ENCODE data around the gene GC. TPM values are rescaled to one million over a fixed set of nuclear protein-coding genes. Genes with fewer than 3 reads are reported as not detected.
A peak's percentile ranks its signal among the peaks of the same experiment; 100 is the strongest.

The GC gene
- total RNA-seq, 1 donor: not detected

DNA sequence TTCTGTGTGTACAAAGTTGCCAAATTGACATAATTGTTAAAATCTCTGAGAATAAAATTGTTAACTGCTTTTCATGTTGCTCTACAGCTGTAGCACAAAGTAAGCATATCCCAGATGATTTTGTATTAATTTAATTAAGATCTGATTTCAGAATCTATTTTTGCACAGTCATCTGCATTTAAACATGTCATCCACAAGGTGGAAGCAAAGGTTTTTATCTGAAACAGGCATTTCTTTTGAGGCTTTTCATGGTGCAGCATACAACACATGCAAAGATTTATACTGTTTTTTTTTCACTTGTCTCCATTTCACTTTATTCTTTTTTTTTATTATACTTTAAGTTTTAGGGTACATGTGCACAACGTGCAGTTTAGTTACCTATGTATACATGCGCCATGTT lies 51.2 kb downstream of the GC start:
- no peak overlapping the region for H3K4me3 ChIP-seq (ENCODE audit: low read depth, low read length)
- TF ChIP-seq, protein P1, sequence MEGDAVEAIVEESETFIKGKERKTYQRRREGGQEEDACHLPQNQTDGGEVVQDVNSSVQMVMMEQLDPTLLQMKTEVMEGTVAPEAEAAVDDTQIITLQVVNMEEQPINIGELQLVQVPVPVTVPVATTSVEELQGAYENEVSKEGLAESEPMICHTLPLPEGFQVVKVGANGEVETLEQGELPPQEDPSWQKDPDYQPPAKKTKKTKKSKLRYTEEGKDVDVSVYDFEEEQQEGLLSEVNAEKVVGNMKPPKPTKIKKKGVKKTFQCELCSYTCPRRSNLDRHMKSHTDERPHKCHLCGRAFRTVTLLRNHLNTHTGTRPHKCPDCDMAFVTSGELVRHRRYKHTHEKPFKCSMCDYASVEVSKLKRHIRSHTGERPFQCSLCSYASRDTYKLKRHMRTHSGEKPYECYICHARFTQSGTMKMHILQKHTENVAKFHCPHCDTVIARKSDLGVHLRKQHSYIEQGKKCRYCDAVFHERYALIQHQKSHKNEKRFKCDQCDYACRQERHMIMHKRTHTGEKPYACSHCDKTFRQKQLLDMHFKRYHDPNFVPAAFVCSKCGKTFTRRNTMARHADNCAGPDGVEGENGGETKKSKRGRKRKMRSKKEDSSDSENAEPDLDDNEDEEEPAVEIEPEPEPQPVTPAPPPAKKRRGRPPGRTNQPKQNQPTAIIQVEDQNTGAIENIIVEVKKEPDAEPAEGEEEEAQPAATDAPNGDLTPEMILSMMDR (IDR thresholded peaks at IDR 0.05; ENCODE audit: insufficient read depth, low read length): peak; percentile 36
- peak; percentile 54 for DNase-seq (ENCODE audit: low read depth)

DNA sequence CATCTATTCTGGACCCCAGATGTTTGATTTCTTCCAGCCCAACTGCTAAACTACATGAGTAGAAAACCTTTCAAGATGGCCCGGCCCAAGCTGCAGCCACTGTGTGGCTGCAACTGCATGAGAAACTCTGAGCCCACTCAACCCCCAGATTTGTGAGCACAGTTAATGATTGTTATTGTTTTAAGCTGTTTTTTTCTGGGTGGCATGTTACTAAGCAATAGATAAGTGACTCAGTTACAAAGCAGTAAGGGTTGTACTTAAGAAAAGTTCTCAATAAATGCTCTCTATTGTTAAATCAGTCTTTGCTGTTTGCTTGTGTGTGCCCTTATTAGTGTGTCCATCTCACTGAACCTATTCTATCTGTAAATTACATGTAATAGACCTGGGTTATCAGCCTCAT lies 51.8 kb downstream of the GC start:
- H3K4me3 ChIP-seq (ENCODE audit: low read depth, low read length): no peak overlapping the region
- TF ChIP-seq, protein P1 (IDR thresholded peaks at IDR 0.05; ENCODE audit: insufficient read depth, low read length): no peak
- DNase-seq (ENCODE audit: low read depth): no peak

DNA sequence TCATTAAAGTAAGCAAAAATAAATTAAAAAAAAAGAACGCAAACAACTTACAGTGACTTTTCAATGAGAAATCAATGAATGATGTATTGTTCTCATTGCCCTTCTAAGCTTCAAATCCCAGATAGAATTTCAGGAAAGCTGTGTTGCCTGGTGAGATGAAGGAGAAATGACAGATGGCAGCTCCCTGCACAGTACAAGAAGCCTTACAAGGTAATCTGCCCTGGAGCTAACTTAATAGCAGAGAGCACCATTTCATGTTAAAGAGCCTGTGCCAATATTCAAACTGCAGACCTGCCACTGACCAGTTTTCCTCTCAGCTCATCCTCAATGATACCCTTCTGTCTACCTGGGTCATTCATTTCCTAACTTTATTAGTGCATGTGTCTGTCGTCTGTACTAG lies 54.0 kb downstream of the GC start:
- TF ChIP-seq, protein P1 (IDR thresholded peaks at IDR 0.05; ENCODE audit: insufficient read depth, low read length): no peak
- H3K4me3 ChIP-seq (ENCODE audit: low read depth, low read length): no peak overlapping the region
- no peak for DNase-seq (ENCODE audit: low read depth)

DNA sequence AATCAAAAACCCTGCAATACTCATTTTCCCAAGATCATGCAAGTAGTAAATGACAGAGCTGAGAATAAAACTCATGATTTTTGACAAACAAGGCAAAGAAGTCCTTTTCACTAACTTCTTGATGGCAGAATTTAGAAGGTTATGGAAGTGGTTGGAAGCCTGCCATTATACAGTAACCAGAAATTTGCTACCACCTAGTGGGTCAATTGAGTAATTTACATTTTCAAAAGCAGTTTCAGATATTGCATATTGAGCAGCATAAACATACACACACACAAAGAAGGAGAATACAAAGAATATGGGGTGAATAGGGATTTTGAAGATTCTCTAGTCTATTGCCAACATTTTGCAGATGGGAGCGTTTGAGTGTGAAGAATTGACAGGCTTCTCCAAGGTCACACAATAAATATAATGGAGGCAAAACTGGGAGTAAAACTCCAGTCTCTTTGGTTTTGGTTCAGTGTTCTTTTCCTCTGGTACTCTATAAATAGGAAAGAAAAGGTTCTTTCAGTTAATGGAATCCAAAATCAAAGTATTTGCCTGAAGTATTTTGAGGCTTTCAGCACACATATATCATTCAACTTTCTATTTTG lies 70.2 kb downstream of the GC start:
- no peak overlapping the region for H3K4me3 ChIP-seq (ENCODE audit: low read depth, low read length)
- TF ChIP-seq, protein P1 (IDR thresholded peaks at IDR 0.05; ENCODE audit: insufficient read depth, low read length): peak; percentile 55
- DNase-seq (ENCODE audit: low read depth): peak; percentile 85

DNA sequence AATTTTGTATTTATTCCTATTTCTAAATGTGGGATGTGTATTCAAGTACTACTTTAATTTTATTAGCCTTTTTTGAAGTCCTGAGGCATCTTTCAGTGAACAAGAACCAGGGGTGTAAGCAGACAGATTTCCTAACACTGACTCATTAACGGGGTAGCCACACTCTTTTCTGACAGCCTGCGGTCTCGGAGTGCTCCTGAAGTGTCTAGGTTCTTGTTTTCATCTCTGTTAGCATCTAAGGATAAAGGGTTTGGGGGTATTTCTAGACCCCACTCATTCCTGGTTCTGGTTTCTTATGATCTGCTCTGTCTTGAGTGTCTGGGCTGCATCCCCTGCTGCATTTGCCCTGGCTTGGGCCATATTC lies 71.9 kb downstream of the GC start:
- DNase-seq (ENCODE audit: low read depth): peak; percentile 3

DNA sequence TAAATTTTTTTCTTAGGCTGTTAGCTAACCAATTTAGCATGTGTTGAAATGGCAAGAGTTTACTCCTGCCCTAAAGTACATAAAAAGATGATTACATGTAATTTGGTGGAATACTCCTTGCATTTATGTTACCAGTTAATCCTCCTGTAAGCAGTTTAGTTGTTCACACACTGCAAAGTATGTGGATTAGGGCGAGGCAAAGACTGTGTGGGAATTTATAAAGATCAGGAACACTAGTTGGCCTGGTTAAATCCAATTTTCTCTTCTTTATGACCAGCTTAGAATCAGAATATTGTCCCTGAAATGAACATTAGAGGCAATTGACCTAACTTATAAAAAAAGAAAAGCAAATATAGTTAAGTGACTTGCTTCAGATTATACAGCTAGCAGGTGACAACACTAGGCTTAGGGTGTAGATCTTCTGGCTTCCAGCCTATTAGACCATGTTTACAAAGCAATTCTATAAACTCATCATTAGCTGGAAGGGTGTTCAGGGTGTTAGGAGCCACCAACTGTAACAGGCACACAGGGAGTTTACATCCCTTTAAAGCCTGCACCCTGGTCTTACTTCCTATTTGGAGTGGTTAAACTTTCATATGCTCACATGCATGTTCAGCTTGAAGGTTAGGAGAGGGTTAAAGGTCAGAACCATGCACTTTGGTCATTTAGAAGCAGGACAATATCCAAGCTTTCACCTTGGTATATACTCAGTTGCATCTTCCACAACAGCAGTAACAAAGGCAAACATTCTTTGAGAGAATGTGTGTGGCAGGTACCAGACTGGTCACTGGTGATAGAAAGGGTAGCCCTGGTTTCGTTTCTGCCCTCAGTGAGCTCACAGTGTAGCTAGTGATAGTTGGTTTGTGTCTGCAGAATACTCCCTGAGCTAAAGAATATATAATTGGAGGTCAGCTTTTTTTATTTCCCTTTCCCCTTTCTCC lies 72.6 kb downstream of the GC start:
- TF ChIP-seq, protein P1 (IDR thresholded peaks at IDR 0.05; ENCODE audit: insufficient read depth, low read length): no peak
- DNase-seq (ENCODE audit: low read depth): no peak
- H3K4me3 ChIP-seq (ENCODE audit: low read depth, low read length): no peak overlapping the region

More for the DNA sequence above, 71.9 kb downstream of the GC start:
- TF ChIP-seq, protein P1 (IDR thresholded peaks at IDR 0.05; ENCODE audit: insufficient read depth, low read length): no peak
- H3K4me3 ChIP-seq (ENCODE audit: low read depth, low read length): no peak overlapping the region
